ENCODE data around the gene SEZ6L.

SEZ6L gene

GRCh38 chr22:26342745-26343410, 173.6 kb downstream of the SEZ6L start:
- no peak for DNase-seq

GRCh38 chr22:26345496-26345895, 176.2 kb downstream of the SEZ6L start:
- DNase-seq: no peak

GRCh38 chr22:26348810-26349526, 179.7 kb downstream of the SEZ6L start:
- no peak for DNase-seq

GRCh38 chr22:26354707-26355106, 185.4 kb downstream of the SEZ6L start:
- DNase-seq: no peak

GRCh38 chr22:26357281-26357680, 188.0 kb downstream of the SEZ6L start:
- DNase-seq: no peak

GRCh38 chr22:26357813-26358212, 188.6 kb downstream of the SEZ6L start:
- no peak for DNase-seq

GRCh38 chr22:26359156-26359555, 189.9 kb downstream of the SEZ6L start:
- no peak for DNase-seq

GRCh38 chr22:26360169-26360885, 191.1 kb downstream of the SEZ6L start:
- DNase-seq: peak; percentile 8 to 49 (median 30)

- DNase-seq: no peak
These were observed 193.2 kb downstream of the SEZ6L start for GRCh38 chr22:26362471-26362870.

- peak in 2 of 4 experiments; percentile 5 to 7 for DNase-seq
These were observed 195.1 kb downstream of the SEZ6L start for GRCh38 chr22:26364066-26365015.

GRCh38 chr22:26367402-26368245, 198.4 kb downstream of the SEZ6L start:
- peak in 3 of 4 experiments; percentile 10 to 38 (median 37) for DNase-seq

GRCh38 chr22:26372890-26373289, 203.6 kb downstream of the SEZ6L start:
- DNase-seq: no peak

GRCh38 chr22:26374391-26375026, 205.2 kb downstream of the SEZ6L start:
- no peak for DNase-seq

GRCh38 chr22:26377170-26377830, 208.0 kb downstream of the SEZ6L start:
- no peak for DNase-seq

- DNase-seq: no peak
These were observed 211.0 kb downstream of the SEZ6L start for GRCh38 chr22:26380072-26380830.

GRCh38 chr22:26382782-26383181, 213.5 kb downstream of the SEZ6L start:
- no peak for DNase-seq

GRCh38 chr22:26383968-26384556, 214.8 kb downstream of the SEZ6L start:
- DNase-seq: no peak

- DNase-seq: no peak
These were observed 215.9 kb downstream of the SEZ6L start for GRCh38 chr22:26385164-26385563.

- DNase-seq: no peak
These were observed 219.9 kb downstream of the SEZ6L start for GRCh38 chr22:26389125-26389524.
